GM19467 (cell line): ENCODE data around the gene GXYLT2.

Experiments
- ATAC-seq: cut with Tn5 transposase; IDR thresholded peaks from one replicate; pipeline ENCODE4 v1.9.1; 2021; ENCODE audit warnings: mild to moderate bottlenecking, moderate library complexity; ENCODE audit not compliant: unreplicated experiment

The GXYLT2 gene, protein sequence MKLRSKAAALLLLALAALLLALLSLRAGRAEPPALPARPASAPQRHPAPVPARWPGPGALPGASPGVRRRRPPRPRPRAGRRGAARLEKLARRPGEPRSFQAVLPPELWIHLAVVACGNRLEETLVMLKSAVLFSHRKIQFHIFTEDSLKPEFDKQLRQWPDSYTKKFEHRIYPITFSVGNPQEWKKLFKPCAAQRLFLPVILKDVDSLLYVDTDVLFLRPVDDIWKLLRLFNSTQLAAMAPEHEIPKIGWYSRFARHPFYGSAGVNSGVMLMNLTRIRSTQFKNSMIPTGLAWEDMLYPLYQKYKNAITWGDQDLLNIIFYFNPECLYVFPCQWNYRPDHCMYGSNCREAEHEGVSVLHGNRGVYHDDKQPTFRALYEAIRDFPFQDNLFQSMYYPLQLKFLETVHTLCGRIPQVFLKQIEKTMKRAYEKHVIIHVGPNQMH

DNA sequence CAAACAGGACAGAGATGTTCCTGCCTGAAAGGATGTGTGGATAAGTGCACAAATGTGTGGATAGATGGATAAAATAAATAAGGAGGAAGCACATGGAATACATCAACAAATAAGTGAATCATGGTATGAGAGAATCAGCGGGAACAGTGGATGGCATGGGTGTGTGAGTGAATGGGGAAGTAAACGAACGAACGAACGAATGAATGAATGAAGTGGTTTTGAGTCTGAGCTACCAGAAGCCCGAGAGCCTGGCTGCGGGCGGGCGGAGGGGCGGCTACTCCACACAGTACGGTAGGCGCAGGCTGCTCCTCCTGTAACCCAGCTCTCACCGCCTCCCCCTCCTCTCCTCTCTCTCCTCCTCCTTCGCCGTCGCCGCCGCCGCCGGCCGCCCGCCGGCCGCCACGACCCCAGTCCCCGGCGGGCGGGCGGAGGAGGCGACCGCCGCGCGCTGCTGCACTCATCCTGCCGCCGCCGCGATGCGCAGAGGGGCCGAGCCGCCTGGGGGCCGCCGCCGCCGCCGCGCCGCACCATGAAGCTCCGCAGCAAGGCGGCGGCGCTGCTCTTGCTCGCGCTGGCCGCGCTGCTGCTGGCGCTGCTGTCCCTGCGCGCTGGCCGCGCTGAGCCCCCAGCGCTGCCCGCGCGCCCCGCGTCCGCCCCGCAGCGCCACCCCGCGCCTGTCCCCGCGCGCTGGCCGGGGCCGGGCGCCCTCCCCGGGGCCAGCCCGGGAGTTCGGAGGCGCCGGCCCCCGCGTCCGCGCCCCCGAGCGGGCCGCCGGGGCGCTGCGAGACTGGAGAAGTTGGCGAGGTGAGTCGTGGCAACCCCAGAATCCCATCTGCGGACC lies at the start of gene GXYLT2:
Gene GXYLT2, plus strand, starts transcription at position 342 of the 841 bp plus-strand sequence. Its CDS starts 188 bp downstream, at position 530.
- no peak for ATAC-seq

DNA sequence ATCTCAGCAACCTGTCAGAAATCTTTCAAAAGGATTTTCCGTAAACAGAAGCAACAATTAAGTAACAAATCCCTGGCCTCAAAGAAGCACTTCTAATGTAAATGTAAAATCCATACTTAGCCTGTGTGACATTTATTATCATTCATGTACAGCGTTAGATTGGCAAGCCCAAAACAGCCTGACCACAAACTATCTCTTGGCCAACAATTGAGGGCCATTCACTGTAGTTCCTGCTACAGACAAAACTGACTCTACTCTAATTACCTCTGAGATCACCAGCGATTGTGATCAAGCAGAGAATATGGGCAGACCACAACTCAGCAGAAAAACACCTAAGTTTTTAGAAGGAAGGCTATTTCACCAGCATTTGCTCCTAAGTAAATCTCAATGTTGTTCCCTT lies 48.8 kb upstream of the GXYLT2 start:
- no peak for ATAC-seq

DNA sequence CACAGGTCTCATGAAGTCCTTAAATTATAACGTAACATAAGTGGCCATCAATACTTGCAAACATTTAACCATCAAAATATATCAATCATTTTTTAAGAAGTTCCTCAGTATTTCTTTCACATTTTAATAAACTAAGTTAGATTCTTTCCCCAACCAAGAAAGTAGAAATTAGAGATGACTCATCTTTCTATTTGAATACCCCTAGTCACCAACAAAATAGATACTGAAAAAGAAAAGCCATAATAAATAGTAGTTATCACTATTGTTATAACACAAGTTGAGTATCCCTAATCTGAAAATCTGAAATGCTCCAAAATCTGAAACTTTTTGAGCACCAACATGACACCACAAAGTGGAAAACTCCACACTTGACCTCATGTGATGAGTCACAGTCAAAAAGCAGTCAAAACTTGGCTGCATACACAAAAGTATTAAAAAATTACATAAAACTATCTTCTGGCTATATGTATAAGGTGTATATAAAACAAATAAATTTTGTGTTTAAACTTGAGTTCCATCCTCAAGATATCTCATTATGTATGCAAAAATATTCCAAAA lies 43.3 kb upstream of the GXYLT2 start:
- no peak for ATAC-seq

DNA sequence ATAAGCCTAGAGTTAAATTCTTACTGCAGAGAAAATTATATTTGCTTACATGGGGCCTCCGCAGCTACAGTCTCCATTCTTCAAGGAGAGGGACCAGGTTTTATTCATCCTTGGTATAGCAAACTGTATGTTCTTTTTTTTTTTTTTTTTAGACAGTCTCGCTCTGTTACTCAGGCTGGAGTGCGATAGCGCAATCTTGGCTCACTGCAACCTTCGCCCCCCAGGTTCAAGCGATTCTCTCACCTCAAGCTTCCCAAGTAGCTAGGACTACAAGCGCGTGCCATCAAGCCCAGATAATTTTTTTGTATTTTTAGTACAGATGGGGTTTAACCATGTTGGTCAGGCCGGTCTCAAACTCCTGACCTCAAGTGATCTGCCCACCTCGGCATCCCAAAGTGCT lies 41.7 kb upstream of the GXYLT2 start:
- ATAC-seq: no peak

DNA sequence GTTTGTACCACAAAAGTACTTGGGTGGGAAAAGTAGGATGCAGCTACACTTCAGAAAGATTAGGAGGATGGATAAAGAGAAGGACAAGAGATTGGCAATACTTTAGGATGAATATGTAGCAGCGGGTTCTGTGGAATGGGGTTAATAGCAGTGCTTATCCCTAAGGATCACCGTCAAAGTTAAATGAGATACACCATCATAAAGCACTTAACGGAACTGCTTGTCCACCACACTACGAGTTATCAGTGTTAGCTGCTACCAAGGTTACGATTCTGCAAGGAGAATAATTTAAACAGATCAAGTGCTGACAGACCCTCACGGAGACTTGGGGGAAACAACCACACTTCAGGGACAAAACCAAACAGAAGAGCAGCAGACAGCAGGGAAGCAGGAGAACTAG lies 40.6 kb upstream of the GXYLT2 start:
- ATAC-seq: no peak

DNA sequence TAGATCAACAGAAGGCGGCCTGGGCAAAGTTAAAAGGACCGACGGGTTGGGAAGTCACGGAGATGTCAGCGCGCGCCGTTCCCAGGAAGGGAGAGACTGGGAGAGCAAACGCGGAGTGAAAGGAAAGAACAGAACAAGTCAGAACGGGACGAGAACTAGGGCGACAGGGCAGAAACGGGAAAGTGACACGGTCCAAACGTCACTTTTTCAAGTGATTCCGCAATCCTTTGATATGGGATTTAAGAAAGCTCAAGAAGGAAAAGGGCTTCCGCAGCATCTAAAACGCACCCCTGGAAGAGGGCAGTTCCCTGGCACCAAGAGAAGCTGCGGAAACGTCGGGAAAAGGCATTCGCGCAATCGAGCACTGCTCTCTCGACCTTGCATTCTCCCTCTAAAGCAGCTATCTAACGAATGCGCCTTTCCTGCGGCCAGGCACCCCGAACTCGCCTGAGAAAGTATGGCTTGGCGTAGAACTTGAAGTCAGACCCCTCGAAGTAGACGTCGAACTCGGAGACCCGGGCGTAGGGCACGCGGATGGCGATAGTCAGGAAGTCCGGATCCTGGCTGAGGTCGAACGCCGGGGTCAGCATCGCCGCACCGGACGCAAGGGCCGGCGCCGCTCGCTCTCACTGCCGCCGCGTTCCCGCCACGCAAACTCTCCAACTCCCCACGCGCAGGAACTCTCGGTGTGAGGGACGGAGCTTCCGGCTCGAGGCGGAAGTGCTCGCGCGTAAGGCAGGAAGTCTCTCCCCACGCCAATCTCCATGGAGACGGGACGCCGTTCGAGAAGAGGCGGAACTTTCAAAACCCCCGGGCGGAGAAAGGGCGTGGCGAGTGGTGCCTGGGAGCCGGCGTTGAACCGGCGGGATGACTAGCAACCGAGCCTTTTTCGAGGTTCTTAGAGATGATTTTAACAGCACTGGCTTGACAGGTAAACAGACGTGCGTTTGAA lies 39.8 kb upstream of the GXYLT2 start, which contains the start of gene SHQ1:
Gene SHQ1, minus strand, starts transcription at position 695 of the 952 bp plus-strand sequence. Its CDS starts 105 bp downstream, at position 590.
- peak; percentile 95 for ATAC-seq

DNA sequence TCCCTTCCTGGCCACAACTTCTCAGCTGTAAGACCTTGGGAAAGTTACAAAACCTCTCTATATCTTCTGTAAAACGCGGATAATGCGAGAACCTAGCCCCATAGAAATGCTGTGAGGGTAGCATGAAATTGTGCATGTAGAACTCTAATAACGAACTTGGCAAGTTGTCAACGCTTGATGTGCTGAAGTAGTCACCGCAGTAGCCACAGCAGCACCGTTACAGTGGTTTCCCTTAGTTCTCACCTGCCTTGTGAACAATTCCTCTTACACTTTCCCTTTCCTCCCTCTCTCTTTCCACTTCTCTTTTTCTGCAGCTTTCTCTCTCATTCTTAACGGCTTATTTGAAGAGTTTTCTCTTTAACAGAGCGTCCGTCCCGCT lies 39.2 kb upstream of the GXYLT2 start:
- peak; percentile 37 for ATAC-seq

DNA sequence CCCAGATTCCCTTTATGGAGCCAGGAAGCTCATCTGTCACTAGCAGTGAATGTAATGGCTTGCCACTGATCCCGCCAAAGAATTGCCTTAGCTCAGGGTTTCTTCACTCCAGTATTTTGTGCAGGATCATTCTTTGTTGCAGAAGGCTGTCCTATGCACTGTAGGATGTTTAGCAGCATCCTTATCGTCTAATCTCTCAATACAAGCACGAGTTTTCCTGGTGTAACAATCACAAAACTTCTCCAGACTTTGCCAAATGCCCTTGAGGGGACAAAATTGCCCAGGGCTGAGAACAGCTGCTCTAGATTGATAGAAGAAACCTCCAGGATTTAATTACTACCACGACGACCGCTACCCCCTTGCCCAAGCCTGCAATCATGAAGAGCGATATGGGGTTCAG lies 32.8 kb upstream of the GXYLT2 start:
- ATAC-seq: no peak

DNA sequence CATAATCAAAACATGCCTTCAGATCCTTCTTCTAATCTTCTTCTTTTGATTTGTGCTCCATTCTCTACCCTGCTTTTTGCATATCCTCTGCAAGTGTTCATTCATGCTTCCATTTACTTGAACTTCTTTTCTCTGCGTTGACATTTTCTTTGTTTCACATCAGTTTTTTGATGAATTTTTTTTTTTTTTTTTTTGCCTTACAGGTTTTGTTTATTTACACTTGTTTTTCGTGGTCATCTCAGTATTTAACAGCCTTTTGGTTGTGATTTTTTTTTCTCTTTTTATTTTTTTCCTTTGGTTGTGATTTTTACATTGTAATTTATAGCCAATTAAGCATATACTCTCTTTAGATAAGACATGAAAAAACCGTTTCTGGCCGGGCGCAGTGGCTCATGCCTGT lies 27.8 kb upstream of the GXYLT2 start:
- no peak for ATAC-seq

DNA sequence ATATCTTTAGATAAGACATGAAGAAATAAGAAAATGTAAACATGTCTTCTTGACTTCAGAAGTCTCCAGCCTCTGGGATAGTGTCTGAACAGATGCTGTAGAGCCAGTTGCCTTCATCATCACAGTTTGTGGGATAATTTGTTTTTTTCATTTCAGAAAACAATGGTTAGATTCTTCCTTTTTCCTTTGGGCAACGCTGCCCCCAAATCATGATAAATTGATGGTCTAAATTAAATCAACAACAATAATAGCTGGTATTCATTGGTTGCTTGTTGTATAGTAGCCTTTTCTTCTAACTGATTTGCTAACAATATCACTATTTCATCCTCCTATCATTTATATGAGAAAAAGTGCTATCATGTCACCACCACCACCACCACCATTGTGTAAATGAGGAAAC lies 27.0 kb upstream of the GXYLT2 start:
- ATAC-seq: no peak

DNA sequence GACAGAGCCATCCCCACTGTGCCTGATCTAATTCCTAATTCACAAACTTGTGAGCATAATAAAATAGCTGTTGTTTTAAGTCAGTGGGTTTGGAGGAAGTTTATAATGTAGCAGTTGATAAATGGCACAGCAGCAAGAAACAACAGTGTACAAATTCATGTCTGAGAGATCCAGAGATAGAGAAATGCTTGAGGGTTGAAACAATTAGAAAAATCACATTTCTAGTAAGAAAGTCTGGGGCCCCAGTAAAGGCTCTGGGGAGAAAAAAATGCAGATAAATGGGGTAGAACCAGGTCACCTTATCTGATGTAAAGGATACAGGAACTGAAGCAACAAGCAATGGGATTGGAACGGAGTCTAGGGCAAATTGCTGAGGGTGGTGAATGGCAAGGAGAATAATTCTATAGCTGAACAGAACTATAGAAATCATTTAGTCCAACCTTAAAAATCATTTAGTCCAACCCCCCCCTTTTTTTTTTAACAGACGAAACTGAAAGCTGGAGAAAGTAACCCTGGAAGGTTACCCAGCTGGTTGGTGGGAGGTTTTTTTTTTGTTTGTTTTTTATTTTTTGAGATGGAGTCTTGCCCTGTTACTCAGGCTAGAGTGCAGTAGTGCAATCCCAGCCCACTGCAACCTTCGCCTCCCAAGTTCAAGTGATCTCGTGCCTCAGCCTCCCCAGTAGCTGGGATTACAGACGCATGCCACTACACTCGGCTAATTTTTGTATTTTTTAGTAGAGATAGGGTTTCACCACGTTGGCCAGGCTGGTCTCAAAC lies 25.3 kb upstream of the GXYLT2 start:
- no peak for ATAC-seq

DNA sequence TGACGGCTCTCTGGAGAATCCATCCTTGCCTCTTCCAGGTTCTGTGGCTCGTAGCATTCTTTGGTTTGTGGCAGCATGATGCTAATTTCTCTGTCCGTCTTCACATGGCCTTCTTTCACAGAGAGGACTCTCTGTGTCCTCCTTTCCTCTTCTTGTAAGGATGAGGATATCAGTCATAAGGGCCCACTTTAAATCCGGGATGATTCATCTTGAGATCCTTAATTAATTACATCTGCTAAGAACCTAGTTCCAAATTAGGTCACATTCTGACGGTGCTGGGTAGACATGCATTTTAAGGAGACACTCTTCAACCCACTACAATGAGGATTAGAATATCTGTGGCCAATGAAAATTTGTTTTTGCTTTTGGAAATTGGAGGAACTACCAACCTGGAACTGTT lies 15.7 kb upstream of the GXYLT2 start:
- ATAC-seq: no peak

DNA sequence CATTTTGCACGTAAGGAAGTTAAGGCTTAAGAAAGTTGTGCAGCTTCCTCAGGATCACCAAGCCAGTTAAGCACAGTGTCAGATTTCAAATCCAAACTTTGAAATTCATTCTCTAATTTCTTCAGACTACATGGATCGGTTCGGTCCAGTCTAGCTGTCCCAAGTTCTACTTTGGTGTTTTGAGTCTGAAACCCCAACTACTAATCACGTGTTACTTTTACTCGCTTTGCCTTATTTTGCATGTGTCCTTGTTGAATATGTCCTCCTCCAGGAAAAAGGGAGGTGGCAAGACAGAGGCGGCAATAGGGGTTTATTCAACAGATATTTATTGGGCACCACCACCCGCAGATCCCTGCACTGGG lies 522 bp upstream of the GXYLT2 start:
- no peak for ATAC-seq

DNA sequence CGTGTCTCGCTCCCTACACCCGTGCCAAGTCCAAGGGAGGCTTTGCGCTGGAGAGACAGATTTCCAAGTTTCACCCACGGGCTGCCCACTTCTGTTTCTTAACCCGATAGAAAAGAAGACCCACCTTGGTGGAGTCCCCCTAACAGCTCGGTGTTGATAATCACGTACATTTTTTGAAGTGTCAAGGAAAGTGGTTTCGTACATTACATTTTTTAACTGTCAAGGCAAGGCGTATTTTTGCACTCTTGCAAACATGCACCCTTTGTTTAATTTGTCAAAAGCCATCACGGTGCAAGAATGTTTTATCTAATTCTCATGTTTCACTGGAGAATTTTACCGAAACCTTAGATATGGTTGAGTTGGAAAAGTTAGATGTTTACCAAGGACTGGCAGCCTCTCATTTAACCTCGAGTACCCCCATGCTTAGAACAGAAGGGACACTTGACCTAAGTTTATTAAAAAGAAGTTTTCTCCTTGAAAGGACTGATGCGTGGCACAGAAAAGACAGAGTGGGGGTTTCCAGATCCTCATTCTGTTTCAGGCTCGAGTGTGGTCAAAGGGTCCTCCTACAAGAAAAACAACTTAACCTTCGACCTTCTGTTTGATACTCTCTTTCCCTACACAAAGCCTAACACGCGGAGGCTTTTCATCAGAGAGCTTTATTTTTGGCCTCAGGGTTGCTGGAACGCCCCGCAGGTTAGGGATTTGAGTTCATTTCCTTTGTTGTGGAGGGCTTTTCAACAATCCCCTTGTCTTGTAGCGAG lies 882 bp downstream of the GXYLT2 start:
- no peak for ATAC-seq

DNA sequence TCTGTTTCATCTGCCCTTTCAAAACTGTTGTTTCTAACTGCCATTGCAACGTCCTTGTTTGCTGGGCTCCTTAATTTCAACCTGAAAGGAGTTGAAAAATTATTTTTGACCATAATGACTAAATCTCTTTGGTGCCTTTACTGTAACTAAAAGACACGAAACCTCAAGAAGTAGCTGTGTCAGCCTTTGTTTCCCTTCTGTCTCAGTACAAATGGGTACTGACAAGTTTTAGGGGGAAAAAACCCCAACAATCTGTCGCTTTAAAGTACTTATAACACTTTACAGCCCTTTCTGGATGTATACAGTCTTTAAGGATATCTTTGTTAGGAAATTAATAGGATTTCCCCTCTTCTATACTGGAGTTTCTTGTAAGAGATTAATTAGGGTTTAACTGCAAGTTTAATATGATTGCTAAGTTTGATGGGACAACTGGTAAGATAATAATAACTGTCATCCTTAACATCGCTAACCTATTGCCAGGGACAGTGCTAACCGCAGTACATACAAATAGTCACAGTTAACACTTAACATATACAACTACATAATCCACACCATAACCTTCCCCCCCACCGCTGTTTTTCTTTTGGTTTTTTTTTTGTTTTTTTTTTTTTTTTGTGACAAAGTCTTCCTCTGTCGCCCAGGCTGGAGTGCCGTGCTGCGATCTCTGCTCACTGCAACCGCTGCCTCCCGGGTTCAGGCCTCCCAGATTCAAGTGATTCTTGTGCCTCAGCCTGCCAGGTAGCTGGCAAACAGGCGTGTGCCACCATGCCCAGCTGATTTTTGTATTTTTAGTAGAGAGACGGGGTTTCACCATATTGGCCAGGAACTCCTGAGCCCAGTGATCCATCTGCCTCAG lies 1.7 kb downstream of the GXYLT2 start:
- no peak for ATAC-seq

DNA sequence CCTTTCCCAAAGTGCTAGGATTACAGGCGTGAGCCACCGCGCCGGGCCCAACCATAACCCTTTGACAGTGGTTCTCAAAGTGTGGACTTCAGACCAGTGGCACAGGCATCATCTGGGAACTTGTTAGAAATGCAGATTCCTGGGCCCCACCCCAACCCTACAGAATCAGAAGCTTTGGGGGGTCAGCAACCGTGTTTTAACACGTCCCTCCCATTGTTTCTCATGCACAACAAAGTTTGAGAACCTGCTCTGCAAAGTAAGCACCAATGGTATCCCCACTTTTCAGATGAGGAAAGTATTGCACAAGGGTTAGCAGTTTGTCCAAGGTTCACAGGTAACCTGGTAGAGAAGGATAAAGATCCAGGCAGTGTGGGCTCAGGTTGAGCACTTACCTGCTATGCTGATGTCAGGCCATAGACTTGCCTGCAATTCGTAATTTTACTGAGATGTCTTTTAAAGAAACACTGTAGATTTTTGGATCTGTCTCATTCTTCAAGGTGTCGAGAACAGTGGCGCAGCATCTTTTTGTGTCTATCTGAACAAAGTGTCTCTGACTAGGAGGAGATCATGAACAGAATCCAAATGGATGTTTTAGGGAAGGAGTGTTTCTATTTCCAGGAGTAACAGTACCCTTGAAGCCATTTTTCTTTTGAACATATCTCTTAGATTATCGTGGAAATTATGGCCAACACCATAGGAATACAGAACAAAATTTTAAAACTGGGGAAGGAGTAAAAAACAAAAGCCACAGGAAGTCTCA lies 2.5 kb downstream of the GXYLT2 start:
- ATAC-seq: no peak

DNA sequence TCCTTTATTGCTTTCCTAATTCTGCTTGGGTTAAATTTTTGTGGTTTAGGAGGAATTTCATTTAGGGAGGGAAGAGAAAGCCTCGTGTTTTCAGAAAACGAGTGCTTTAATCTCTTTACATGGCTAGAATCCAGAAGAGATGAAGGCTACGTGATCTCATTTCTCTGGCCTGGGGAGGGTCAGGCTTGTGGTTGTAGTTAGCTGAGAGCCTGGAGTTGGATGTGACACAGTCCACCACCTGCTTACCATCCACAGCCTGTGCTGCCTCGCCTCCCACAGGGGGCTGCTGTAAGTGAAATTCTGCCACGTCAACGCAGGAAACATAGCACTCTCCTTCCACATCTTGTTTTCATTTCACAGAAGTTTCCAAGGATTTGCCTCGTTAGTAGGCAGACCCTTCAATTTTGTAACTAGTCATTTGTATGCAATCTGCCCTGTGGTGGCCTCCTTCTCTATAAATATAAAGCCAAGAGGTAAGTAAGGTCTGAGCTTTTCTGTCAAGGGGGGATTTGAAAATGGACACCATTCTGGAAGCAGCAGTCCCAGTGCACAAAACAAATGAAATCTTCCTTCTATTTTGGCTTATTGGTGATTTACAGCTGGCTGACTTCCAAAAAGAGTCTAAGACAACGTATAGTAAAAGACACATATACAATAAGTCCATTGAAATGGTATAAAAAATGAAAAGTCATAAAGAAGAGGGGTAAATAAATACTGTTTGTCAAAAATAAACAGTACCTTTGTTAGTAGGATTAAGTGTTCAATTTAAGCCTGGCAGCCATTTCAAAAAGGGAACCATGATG lies 3.4 kb downstream of the GXYLT2 start:
- ATAC-seq: no peak
